MG63 (cell line): ENCODE data around the gene TGIF1. TPM values are rescaled to one million over a fixed set of nuclear protein-coding genes. Genes with fewer than 3 reads are reported as not detected.

Source experiments
- DNase-seq: peaks from one replicate; pipeline ENCODE4 v3.0.0-alpha.2; 2020
- H3K27me3 ChIP-seq: fragments of 250-450 bp; sonication (Bioruptor Pico); 2 replicates; pipeline ENCODE4 v1.5.1; 2020; ENCODE audit warnings: mild to moderate bottlenecking, moderate library complexity
- H3K36me3 ChIP-seq: fragments of 250-450 bp; sonication (Bioruptor Pico); 2 replicates; pipeline ENCODE4 v1.5.1; 2020; ENCODE audit warnings: mild to moderate bottlenecking, moderate library complexity
- H3K4me3 ChIP-seq: fragments of 250-450 bp; sonication (Bioruptor Pico); 2 replicates; pipeline ENCODE4 v1.5.1; 2020; ENCODE audit warnings: mild to moderate bottlenecking, moderate library complexity
- H3K9me3 ChIP-seq: fragments of 250-450 bp; sonication (Bioruptor Pico); 2 replicates; pipeline ENCODE4 v1.5.1; 2020; ENCODE audit warnings: mild to moderate bottlenecking, moderate library complexity
- total RNA-seq: library from RNA; depleted of rRNA; stranded (reverse); fragments of >200 nt; shearing (Covaris generic); gene quantifications from 2 replicates; pipeline ENCODE4 v1.2.3, GENCODE V29; 2014; ENCODE audit warnings: low replicate concordance

TGIF1 gene
- total RNA-seq, 1 experiment from 2014 or later: 28.2 TPM

GRCh38 chr18:3424280-3424890 is 25.6 kb upstream of the TGIF1 start:
- no peaks in the 10 kb centered on the region for H3K27me3 ChIP-seq
- no peak for DNase-seq
- H3K36me3 ChIP-seq: no peaks in the 10 kb centered on the region
- H3K9me3 ChIP-seq: 0 out of 2 replicates have a peak, but pooled peaks cover 2% of the 10 kb centered on the region
- H3K4me3 ChIP-seq: no peak overlapping the region

DNA sequence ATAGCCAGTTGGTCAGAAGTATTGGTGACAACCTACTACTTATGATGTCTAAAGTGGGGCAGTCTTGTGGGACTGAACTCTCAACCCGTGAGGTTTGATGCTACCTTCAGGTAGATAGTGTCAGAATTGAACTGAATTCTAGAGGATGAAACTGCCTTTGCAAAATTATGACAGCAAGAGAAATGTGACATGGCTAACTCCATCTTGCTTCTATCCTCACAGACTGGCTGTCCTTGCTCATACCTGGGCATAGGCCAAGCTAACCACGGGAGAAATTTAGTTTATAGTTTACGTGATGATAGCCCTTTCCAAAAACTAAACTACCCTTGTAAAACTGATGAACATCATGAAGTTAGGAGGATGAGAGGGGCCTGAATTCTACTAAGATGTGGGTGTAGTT is 24.9 kb upstream of the TGIF1 start:
- Histone ChIP-seq H3K9me3 (0 out of 2 replicates have a peak, but pooled peaks cover 2% of the 10 kb centered on the region), H3K36me3 (no peaks in the 10 kb centered on the region), H3K4me3 (no peak overlapping the region), H3K27me3 (no peaks in the 10 kb centered on the region)
- no peak for DNase-seq

DNA sequence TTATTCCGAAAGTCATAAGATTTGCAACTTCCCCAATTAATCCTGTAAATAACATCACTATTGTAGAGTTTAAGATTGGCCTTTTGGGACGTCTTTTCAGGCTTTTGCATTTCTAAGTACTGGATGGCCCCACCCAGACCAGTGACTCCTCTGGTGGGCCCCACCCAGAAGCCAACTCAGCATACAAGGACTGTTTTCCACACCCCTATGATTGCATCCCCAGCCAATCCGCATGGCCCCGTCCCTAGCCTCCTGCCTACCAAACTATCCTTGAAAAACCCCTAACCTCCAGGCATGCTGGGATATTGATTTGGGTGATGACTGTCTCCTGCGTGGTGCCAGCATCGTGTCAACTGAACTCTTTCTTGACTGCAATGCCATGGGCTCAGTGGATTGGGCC is 24.5 kb upstream of the TGIF1 start:
- Histone ChIP-seq H3K4me3 (no peak overlapping the region), H3K27me3 (no peaks in the 10 kb centered on the region), H3K9me3 (0 out of 2 replicates have a peak, but pooled peaks cover under 1% of the 10 kb centered on the region), H3K36me3 (no peaks in the 10 kb centered on the region)
- DNase-seq: no peak

GRCh38 chr18:3426074-3426473 is 23.9 kb upstream of the TGIF1 start:
- Histone ChIP-seq H3K4me3 (no peak overlapping the region), H3K36me3 (no peaks in the 10 kb centered on the region), H3K27me3 (no peaks in the 10 kb centered on the region), H3K9me3 (no peaks in the 10 kb centered on the region)
- no peak for DNase-seq

- H3K9me3 ChIP-seq: no peaks in the 10 kb centered on the region
- no peaks in the 10 kb centered on the region for H3K36me3 ChIP-seq
- no peak overlapping the region for H3K4me3 ChIP-seq
- no peaks in the 10 kb centered on the region for H3K27me3 ChIP-seq
- DNase-seq: no peak
These were observed 22.0 kb upstream of the TGIF1 start for GRCh38 chr18:3427944-3428343.

- no peaks in the 10 kb centered on the region for H3K9me3 ChIP-seq
- H3K36me3 ChIP-seq: no peaks in the 10 kb centered on the region
- no peaks in the 10 kb centered on the region for H3K27me3 ChIP-seq
- DNase-seq: no peak
- H3K4me3 ChIP-seq: no peak overlapping the region
These were observed 20.9 kb upstream of the TGIF1 start for GRCh38 chr18:3429121-3429520.

DNA sequence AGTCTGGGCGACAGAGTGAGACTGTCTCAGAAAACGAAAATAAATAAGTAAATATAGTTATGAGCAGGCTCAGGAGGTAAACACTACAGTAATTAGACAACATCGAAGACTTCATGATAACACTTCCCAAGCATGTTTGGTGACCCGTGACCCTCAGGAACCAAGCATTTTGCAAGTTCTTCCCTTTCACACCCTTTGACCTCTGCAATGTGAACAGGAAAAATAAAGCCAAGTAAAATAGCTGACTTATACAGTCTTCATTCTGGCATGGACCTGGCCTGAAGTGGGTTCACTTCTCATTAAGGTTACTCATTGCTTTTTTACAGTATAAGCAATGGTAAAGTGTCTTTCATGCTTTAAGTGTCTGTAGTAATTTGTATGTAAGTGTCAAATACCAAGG is 15.3 kb upstream of the TGIF1 start:
- Histone ChIP-seq H3K27me3 (no peaks in the 10 kb centered on the region), H3K36me3 (no peaks in the 10 kb centered on the region), H3K9me3 (no peaks in the 10 kb centered on the region), H3K4me3 (no peak overlapping the region)
- no peak for DNase-seq

- no peaks in the 10 kb centered on the region for H3K36me3 ChIP-seq
- no peaks in the 10 kb centered on the region for H3K9me3 ChIP-seq
- no peak overlapping the region for H3K4me3 ChIP-seq
- DNase-seq: no peak
- no peaks in the 10 kb centered on the region for H3K27me3 ChIP-seq
These were observed 9.6 kb upstream of the TGIF1 start for GRCh38 chr18:3440341-3440740.

DNA sequence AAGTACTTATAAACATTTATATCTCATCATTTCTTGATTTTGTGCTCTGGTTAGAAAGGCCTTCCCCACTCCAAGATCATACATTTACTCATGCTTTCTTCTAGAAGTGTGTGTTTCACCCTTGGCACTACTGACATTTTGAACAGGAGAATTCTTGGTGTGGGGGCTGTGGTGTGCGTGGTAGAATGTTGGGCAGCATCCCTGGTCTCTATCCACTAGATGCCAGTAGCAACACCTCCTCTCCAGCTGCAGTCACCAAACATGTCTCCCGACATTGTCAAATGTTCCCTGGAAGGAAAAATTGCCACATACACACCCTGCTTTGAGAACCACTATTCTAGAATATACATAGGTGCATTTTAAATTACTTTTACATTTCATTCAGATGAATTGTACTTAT is 8.7 kb upstream of the TGIF1 start:
- Histone ChIP-seq H3K27me3 (no peaks in the 10 kb centered on the region), H3K9me3 (no peaks in the 10 kb centered on the region), H3K36me3 (no peaks in the 10 kb centered on the region), H3K4me3 (no peak overlapping the region)
- peak; percentile 9 for DNase-seq

DNA sequence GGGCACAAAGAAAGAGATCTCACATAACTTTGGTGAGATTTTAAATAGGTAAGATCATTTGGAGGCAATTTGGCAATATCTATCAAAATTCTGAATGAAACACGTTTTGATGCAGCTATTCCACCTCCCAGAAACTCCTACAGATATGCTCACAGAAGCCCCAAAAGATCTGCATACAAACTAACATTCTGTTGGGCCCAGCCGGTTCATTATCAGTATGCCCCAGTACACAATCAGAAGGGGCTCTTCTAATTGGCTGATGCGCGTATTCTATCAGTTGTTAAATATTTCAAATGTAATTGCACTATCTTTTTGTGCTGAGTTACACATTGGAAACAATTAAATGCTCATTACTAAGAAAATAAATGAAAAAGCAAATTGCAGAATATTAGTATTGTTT is 7.1 kb upstream of the TGIF1 start:
- no peak for DNase-seq
- Histone ChIP-seq H3K4me3 (no peak overlapping the region), H3K36me3 (no peaks in the 10 kb centered on the region), H3K27me3 (no peaks in the 10 kb centered on the region), H3K9me3 (no peaks in the 10 kb centered on the region)

- Histone ChIP-seq H3K4me3 (no peak overlapping the region), H3K27me3 (no peaks in the 10 kb centered on the region), H3K36me3 (no peaks in the 10 kb centered on the region), H3K9me3 (no peaks in the 10 kb centered on the region)
- DNase-seq: no peak
These were observed 5.7 kb upstream of the TGIF1 start for GRCh38 chr18:3444296-3444695.

GRCh38 chr18:3444954-3445353 is 5.0 kb upstream of the TGIF1 start:
- Histone ChIP-seq H3K4me3 (no peak overlapping the region), H3K9me3 (no peaks in the 10 kb centered on the region)
- no peak for DNase-seq

DNA sequence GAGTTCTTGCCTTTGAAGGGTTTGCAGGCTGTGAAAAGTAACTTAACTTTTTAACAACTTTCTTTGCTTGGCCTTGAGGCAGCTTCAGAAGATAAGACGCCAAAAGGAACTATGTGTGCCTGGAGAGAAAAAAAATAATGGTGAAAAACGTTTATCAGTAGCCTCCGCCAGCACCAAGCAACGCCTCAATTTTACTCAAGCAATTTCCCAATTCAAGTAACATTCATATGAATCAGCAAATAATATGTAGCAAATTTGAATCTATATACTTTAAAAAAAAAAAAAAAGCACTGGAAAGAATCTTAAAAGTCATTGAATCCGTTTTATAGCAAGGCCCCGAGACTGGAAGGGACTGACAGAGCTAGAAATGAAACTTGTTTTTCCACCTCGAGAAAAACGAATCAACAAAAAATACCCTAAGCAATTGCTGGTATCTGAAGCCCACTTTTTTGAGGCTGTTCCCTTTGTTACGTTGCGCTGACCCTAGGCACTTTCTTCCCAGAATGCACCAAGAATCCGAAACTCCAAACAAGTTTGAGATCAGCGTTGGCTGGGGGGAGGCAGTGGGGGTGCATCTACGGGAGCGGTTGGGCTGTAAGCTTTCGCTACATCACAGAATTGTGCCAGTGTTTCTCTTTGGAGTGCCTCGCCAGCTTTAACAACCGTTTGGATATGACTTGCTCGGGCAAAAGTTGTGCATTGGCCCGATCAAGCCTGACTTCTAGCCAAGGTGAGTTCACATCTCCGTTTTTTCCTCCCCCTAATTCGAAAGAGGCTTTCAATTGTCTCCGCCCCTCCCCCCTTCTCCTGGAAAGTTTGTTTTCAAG is 2.7 kb upstream of the TGIF1 start:
- peak overlapping the region; percentile 71 for H3K4me3 ChIP-seq
- H3K36me3 ChIP-seq: 0 out of 2 replicates have a peak, but pooled peaks cover 2% of the 10 kb centered on the region
- DNase-seq: peak; percentile 65
- no peaks in the 10 kb centered on the region for H3K9me3 ChIP-seq
- no peaks in the 10 kb centered on the region for H3K27me3 ChIP-seq

More at GRCh38 chr18:3444954-3445353, 5.0 kb upstream of the TGIF1 start:
- no peaks in the 10 kb centered on the region for H3K36me3 ChIP-seq
- no peaks in the 10 kb centered on the region for H3K27me3 ChIP-seq

DNA sequence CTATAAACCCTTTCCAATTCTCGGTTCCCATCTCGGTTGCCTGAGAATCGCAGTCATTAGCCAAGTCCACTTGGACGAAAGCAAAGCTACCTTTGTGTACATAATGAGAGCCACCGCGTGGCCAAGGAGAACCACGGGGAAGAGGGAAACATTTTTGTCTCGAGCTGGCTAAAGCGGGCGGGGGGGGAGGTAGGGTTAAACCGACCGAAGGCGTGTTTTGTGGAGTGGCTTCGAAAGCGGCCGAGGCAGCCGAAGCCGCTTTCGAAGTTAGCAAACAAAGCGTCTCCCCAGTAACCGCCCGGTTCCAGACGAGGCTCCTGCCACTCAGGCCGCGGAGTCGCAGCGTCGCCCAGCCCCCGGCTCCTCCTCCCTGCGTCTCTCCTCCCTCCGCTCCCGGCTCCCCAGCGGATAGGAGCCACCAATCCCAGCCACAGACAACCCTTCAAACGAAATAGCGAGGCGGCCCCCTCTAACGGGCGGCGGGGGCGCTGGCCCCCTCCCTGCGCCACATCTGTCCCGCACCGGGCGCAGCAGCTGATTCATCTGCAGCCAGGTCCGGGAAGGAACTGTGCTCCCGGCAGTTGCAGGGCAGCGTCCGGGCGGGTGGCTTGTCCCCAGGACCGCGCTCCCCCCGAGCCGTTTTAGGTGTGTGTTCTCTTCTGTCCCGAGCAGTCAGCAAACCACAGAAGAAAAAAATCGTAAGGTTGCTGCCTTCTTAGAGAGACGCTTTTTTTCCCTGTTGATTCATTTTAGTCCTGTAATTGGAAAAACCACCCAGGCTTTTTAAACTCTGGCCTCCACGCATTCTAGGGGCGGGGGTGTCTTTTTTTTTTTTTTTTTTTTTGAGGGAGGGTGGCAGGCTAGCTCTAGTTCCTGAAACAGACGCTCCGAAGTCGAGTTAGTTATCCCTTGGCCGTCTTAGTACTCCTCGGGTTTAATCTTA is 1.8 kb upstream of the TGIF1 start:
- no peaks in the 10 kb centered on the region for H3K9me3 ChIP-seq
- H3K36me3 ChIP-seq: 0 out of 2 replicates have a peak, but pooled peaks cover 4% of the 10 kb centered on the region
- H3K27me3 ChIP-seq: no peaks in the 10 kb centered on the region
- H3K4me3 ChIP-seq: peak overlapping the region; percentile 71
- DNase-seq: peak; percentile 94

DNA sequence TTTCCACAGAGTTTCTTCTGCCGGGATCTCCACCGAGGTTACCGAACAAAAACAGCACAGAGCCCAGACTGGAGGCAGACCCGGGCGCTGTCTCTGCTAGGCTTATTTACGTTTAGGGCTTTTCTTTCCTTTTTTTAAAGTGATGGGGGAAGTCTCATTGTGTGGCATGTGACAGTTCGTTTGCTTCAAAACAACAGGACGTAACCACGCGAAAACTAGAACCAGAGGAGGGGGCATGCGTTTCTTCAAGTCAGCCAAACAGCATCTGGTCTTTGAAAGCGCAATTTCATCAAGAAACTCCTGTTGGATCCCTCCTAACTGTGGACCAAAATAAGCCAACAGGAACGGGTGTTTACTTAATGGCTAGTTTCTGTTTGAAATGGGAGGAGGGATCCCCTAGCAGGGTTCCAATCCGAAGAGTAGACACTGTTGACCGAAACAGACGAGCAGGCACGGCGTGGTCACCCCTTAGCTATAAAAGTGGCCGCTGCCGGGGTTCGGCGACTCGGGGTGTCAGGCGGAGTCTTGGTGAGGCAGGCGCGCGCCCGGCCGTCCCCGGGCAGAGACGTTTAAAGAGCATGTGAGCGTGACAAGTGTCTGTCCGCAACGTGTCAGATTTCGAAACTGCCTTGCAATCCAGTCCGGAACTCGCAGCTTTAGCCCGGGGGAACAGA is 997 bp upstream of the TGIF1 start:
- Histone ChIP-seq H3K27me3 (no peaks in the 10 kb centered on the region), H3K4me3 (peak overlapping the region; percentile 71), H3K36me3 (0 out of 2 replicates have a peak, but pooled peaks cover 4% of the 10 kb centered on the region), H3K9me3 (no peaks in the 10 kb centered on the region)
- DNase-seq: peak; percentile 81

GRCh38 chr18:3449512-3450011 is 410 bp upstream of the TGIF1 start:
- Histone ChIP-seq H3K27me3 (no peaks in the 10 kb centered on the region), H3K4me3 (peak overlapping the region; percentile 71), H3K36me3 (0 out of 2 replicates have a peak, but pooled peaks cover 4% of the 10 kb centered on the region), H3K9me3 (no peaks in the 10 kb centered on the region)
- DNase-seq: peak; percentile 84
